HG02852 (cell line): Measurements from ENCODE around the gene ADAR.

Experiments used
- ATAC-seq: cut with Tn5 transposase; IDR thresholded peaks from one replicate; pipeline ENCODE4 v1.9.1; 2021; ENCODE audit warnings: mild to moderate bottlenecking, moderate library complexity; ENCODE audit not compliant: unreplicated experiment

Gene ADAR

DNA sequence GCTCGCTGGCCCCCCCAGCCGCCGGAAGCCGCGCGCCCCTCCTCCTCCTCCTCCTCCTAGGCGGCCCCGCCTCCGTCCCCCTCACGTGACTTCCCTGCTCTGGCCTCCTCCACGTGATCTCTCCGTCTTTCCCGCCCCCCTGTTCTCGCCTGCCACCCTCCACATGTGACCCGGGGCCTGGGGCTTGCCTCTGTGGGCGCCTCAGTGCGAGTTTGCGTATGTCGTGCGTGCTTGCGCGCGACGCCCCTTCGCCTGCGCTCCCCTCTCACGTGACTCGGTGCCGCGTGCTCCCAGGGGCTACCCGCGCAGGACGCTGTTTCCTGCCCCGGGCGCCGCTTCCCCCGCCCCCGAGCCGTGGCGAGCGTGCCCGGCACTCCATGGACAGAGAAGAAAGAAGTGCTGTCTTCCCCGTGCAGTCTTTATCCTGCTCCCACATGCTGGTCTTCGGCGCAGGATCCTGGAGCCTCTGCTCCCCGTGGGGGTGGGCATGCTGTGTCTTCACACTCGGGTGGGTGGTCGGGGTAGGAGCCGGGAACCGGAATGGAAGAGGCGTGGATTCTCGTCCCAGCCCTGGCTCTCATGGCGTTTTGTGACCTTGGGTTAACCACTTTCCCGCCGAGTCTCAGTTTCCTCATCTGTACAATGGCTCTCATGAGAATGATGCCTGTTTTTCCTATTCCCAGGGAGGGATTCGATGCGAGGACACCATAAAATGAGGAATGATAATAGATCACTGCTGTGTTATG, 49.1 kb downstream of the ADAR start:
- ATAC-seq: peak; percentile 91

DNA sequence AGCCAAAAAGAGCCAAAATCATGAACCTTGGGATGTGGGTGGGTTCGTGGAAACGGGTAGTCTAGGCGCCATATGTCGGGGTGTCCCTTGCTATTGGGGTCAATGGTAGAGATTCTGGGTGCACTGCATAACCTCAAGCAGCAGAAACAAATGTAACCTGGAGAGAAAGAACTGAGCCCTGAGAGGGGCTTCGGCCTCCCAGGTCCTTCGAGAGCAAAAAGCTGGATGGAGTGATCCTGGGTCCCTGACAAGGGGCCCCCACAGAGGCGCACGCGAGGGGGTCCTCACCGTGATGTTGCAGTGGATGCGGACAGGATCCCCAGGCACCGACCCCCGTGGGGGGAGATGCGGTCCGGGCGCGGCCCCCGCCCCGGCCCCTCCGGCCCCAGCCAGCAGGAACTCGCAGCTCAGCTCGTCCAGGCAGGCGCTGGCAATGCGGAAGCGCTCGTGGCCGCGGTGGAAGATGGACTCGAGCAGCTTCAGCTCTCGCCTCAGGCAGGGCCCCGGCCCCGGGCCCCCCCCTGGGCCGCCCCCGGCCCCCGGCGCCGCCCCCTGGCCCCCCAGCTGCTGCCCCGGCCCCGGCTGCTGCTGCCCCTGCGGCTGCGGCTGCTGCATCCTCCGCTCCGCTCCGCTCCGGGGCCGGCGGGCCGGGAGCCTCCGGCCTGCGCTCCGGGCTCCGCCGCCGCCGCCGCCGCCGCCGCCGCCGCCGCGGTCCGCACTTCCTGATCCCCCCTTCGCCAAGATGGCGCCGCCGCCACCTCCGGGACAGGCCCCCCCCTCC, 49.9 kb downstream of the ADAR start, which contains the start of gene UBE2Q1:
UBE2Q1 (minus strand) TSS at position 724 of the 781 bp plus-strand sequence; CDS start at position 615, 109 bp downstream.
- ATAC-seq: peak; percentile 8

DNA sequence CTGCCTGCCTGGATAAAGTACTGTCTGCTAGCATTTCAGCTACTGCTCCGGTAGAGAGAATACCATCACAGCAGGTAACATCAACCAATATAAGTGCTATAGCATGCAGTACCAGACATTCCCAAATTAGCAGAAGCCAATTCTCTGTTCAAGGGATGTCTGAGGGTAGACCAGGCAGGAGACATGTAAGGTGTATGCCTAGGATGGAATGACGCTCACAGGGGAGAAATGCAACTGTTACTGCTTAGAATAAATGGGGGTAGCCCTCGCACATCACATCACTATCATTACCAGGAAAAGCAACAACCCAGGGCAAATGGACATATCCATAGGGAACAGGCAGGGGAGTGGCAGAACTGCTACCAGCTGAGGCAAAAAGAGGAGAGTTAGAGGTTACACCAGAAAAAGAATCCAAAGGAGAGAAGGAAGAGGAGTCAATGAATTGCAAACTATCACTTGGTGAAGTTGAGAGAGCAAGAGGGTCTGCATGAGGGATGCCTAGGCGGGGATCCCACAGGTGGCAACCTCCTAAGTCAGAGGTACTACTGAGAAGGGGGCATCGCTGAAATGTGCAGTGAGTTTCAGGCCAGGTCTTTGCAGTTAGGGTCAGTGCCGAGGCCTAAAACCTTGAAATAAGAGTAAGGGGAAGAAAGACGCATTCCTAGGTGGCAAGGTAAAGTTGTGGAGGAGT, 50.6 kb downstream of the ADAR start:
- no peak for ATAC-seq

DNA sequence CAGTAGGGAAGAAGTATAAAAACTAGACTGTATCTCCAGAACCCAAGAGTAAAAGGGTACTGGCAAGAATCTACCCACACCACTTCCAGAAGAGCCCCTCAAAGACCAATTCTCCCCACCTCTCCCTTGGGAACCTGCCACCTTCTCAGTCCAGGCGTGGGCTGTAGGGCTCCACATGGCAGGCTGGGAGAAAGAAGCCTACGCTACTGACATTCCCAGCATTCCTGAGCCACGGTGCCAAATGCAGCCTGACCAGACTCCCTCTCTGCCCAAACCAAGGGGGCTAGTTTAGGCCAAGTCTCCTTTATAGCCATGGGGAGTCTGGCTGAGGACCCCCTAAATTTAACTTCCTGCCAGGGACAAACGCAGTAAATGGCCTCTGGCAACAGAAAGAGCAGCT, 51.6 kb downstream of the ADAR start:
- no peak for ATAC-seq

DNA sequence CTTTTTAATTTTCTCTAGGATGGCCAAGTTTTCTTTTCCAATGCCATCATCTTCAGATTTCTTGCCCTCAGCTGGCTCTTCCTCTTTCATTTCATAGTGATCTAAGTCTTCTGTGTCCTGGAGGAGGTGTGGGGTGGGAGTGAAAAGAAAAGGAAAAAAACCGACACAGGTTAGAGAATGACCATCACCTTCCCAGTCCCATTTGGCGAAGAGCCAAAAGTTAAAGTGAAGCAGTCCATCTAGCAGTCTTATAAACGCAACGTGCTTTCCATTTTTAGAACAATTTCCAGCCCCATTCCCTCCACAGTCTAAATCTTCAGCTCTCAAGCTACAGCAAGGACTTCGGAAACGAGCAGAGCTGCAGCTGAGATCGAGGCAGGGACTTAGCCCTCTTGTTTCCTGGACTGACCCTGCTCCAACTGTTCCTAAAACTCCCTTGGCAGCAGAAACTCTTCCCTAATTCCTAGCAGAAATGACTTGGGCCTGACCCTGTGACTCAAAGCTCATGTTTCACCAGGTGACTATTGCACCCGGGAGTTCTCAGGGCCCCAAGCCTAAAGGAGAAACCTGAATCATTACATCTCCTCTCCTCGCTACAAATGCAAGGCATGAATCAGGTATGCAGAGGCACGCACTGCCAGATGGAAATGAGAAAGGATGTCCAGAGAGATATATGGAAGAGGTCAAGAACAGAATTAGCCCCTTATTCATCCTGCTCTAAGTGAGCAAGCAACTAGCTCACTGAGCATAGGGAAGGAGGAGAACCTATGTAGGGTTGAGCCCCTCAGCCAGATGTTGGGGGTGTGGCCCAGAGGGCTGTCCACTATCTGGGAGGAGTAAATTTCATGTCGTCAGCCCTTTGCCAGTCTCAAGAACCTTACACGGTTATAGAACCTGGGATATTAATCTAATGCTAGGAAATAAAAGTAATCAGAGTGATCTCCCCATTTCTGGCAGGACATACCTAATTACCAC, 54.6 kb downstream of the ADAR start:
- ATAC-seq: no peak

DNA sequence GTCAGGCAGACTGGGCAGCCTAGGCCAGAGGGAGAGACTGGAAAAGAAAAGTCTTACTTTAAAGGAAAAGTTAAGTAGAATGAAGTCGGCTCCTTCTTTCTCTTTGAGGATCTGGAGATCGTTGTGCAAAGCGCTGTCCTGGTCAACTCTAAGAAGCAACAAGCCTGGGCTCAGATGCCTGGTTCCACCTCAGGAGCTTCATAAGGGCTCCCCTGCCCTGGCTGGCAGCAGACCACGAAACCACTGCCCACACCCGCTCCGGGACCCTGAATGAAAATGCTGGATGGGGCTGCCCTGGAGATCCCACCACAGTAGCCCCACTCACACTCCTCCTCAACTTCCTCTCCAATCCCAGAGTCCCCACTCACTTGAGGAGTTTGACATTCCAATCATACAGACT, 56.0 kb downstream of the ADAR start:
- ATAC-seq: no peak

DNA sequence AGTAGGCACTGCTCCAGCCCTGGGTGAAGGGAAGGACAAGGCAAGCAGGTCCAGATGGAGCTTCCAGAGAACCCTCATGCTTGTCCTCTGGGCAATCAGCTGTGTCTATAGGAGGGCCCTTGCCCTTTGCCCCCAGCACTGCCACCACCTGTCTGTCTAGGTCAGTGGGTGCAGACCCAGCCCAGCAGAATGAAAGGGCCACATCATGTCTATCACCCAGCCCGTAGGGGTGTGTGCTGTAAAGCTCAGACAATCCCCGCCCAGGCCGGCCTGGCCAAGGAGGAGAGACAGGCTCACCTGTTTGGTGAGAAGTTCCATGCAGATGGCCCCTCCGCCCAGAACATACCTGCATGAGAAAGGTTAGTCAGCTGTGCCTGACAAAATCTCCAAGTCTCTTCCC, 56.5 kb downstream of the ADAR start:
- ATAC-seq: no peak

DNA sequence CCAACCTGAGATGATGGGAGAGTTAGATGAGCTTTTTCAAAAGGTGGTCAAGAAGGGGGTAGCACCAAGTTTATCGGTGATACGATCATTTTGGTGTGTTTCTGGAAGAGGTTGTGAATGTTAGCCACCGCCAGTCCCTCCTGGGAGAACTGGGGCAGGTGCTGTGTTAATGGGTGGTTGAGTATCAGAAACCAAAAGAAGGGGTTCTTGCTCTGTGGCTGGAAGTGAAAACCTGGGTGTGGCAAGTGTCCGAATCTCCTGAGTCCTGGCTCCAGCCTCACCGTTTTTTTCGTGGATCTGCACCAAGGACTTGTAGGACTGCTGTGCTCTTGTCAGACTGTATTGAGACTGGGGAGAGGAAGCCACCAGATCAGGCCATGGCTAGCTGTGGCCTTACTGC, 57.3 kb downstream of the ADAR start:
- no peak for ATAC-seq

DNA sequence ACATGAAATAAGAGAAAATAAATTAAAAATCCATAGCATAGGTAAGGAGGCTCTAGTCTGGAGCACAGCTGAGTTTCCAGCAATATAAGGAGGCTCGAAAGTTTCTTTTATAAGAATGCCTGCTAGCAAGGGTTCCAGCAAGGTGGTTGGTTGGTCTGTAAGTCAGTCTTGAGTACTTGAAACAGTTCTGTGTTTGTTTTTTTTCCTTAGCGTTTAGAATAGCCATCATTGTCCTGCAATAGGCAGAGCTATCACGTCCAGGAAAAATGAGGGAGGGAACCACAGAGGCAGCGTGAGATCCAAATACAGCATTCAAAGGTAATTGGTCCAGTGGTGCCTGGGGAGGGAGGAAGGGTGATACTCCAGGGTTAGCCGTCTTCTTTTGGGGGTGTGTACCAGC, 57.9 kb downstream of the ADAR start:
- no peak for ATAC-seq

DNA sequence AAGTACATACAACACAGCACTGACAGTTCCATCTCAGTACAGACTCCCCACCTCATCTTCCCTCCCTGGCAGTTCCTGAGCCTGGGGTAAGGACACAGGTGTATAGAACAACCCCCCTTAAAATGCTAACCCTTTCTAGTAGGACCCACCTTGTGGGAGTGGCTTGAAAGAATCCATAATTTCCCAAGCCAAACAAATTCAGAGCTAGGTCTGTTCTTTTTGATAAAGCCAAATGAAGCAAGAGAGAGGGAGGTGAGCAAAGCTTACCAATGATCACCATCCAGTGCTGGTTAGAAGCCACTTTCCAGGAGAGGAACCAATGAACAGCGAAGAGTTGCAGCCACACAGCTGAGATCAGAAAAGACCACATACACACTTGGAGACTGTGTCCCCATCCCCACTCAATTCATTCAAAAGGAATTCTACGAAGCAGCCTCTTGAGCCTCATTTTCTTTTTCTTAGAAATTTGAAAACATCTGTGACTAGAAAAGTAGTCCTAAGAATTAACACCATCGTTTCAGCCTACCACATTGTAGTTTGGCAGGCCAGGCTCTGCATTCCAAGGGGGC, 58.7 kb downstream of the ADAR start:
- ATAC-seq: no peak

DNA sequence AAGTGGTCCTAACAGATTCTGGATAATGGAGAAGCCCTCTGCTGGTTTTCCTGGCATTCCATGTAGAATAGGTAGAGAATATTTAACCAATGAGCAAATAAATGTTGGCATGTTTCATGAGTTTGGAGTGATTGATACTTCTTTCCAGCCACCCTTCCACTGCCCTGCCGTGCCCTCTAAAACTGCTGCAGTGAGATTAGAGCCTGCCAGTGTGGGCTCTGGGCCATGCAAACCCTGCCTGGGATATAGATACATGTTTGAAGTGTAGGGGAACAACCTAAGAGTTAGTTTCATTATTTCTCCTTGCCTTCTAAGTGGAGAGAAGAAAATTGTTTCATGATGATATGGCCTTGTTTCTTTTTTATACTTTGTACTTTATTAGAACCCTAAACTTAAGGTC, 60.0 kb downstream of the ADAR start:
- ATAC-seq: no peak

DNA sequence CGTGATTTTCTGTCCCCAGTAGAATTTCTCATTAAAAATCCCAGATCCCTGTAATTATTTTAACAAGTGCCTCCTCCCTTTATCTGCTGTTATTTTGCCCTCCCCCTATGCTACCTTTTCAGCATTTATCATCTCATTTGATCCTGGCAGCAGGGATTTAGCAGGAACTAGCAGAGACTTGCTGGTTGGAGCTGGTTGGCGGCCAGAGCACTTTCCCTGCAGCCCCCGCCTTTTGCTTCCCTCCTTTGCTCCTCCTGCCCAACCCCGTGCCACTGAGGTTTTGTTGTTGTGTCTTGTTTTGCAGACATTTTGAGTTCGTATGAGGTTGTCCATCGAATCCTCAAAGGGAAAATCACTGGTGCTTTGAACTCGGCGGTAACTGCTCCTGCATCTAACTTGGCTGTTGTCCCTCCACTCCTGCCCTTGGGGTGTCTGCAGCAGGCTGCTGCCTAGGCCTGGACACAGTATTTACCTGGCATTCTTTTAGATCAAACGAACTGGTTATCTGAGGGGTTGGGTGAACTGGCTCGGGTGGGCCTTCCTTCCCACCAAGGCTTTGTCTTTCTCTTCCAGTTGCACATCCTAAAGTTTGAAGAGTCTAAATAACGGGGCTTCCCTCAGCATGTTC, 60.8 kb downstream of the ADAR start:
- no peak for ATAC-seq

DNA sequence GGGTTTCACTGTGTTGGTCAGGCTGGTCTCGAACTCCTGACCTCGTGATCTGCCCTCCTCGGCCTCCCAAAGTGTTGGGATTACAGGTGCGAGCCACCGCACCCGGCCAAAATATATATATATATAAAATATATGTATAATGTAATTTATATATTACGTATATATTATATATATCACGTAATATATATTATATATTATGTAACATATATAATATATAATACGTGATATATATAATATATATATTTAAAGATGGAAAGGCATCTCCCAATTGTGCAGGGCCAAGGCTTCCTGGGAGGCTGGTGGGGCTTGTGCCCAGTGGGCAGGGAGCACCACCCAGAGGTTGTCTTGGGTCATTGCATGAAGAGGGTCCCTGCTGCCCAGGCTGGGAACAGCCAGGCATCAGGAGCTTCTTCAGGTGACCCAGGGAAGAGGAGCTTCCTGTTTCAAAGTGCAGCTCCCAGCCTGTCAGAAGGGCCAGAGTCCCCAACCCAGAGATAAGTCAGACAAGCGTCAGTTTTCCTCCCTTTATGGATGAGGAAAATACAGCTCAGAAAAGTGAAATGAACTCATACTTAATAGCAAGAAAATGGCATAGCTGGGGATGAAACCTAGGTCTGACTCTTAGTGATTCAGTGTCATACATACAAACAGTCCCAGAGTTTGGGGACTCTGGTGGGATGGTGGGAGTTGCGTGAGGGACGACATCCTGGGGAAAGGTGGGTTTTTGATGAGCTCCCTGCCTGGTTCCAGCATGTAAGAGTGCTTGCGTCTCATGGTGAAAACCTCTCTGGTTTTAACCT, 61.5 kb downstream of the ADAR start:
- ATAC-seq: no peak

DNA sequence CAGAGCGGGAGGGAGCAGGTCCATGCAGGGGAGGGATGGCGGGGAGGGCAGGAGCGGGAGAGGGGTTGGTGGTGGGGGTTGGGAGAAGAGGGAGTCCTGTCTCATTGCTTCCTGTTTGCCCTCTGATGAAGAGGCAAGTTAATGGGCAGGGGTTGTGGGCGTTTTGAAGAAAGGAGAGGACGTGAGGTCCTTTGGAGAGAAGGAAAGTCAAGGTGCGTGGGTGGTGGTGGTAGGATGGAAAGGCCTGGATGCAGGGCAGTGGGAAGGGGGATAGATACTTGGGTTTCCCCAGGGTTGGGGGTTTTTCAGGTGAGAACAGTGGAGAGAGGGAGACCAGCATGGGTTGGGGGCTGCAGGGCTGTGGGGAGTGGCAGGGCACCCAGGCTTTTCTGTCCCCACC, 66.8 kb downstream of the ADAR start:
- no peak for ATAC-seq

DNA sequence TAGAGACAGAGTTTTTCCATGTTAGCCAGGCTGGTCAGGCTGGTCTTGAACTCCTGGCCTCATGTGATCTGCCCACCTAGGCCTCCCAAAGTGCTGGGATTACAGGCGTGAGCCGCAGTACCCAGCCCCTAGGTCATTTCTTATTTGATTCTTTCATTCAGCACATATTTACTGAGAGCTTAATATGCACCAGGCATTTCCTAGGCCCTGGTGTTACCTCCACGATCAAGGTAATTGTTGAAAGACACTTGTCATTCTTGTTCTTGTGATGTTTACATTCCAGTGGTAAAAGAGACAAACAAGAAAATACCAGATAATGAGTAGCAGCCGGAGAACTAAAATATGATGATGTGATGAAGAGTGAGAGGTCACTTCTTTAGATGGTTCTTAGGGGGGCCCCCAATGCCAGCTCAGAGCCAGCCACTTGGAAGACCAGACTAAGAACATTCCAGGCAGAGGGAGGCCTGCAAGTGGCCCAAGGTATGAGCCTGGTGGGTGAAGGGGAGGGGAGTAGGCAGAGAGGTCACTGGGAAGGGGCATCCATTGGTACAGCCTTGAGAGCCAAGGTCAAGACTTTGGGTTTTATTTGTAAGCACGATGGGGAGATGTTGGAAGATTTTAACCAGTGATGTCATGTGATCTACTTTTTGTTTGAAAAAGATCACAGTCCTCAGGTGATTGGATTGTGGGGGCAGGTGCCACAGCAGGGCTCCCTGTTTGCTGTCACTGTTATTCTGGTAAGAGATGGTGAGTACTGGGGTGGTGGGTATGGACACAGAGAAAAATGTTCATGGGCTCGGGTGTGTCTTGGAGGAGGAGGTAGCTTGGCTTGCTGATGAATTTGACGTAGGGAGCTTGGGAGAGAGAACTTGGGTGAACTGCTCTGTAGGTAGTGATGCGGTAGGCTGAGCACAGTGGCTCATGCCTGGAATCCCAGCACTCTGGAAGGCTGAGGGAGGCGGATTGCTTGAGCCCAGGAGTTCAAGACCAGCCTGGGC, 68.2 kb downstream of the ADAR start:
- no peak for ATAC-seq

DNA sequence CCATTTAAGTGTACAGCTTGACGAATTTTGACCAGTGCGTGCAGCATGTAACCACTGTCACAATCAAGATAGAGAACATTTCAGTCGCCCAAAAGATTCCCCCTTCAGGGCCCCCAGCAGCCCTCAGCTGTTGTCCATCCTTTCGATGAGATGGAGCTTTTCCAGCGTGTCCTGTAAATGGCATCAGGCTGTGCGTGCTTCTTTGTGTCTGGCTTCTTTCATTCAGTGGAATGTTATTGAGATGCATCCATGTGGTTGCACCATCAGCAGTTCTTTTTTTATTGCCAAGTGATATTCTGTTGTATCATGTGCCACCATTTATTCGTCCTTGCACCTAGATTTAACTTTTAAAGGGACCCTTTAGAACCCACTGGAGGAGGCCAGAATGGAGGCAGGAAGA, 71.4 kb downstream of the ADAR start:
- ATAC-seq: no peak

DNA sequence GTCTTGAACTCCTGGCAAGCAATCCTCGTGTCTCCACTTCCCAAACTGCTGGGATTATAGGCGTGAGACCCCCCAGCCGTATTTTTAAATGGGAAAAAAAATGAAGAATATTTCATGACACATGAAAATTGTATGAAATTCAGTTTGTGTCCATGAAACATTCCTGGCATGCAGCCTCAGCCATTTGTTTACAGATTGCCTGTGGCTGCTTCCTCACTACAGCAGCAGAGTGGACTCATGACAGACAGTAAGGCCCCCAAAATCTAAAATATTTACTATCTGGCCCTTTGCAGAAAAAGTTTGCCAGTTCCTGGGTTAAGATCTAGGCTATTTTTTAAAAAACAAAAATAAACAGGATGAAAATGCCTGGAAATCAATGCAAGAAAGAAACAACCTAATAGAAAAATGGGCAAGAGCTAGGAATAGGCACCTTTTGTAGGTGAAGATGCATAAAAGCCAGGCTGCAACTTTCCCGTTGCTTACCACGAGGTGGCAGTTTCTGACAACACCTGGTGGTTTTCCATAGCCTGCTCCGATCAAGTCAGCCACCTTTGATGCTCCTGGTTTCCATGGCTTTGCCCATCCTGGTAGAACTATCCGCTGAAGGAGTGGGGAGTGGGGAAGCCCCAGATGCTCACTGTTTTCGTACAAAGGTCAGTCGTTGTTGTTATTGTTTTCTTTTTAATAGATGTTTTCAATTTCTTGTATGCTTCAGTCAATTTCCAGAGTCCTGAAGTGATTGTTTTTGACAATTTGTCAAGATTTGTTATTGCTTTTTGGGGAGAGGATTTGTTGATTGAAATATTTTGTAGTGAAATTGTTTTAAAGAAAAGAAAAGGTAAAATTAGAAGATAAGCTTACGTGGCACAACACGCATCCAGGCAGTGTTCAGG, 73.8 kb downstream of the ADAR start:
- no peak for ATAC-seq
